A549 treated with dexamethasone at 1 μM for 4 hours (cell line): ENCODE measurements around the gene MTHFR. TPM values are rescaled to one million over a fixed set of nuclear protein-coding genes. Genes with fewer than 3 reads are reported as not detected.

Source experiments
- total RNA-seq: library from RNA; stranded (reverse); fragments of 200-300 nt; extraction: Qiagen RNA extraction; gene quantifications from 5 replicates; pipeline ENCODE4 v1.2.3, GENCODE V29; 2022

The MTHFR gene
- 3.9 to 5.6 TPM (median 4.6 TPM) in 5 replicates for total RNA-seq

DNA sequence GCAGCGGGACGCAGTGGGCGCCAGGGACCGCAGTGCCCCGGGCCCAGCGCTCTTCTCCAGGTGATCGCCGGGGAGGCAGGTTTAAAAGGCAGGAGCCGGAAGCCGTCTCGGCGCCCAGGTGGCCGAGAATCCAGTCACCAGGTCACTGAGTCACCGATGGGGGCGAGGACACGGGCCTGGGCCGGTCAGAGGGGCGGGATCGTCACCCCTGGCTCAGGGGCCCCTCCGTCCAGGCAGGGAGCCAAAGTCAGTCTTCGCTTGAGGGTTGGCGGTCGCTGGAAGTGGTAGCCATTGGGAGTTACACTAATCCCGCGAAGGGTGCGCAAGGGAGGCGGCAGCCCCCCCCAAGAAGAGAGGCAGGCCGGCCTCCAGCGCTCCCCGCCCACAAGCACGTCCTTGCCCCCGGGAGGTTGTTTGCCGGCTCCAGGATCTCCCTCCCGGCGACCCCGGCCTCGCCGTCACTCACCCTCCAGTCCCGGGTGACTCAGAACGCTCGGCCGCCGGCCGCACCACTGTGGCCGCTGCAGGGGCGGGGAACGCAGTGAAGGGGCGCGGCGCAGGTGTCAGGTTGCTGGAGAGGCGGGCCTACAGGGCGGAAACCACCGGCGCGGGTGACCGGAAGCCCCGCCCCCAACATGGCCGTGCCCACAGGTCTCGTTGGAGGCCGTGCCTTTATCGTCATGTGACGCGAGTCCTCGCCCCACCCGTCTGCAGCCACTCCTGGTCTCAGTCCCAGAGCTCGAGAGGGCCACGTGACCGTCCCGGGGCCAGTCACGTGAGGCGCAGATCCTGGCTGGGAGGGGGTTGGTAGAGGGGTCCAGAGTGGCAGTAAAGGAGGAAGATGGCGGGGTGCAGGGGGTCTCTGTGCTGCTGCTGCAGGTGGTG is at the start of gene MTHFR, which contains the start of gene CLCN6:
TSS of gene MTHFR (minus strand) at position 543 of the 885 bp plus-strand sequence. CDS start 2,848 bp downstream, outside the sequence.
TSS of gene CLCN6 (plus strand) at position 770 of the 885 bp plus-strand sequence. CDS start at position 842, 72 bp downstream.

DNA sequence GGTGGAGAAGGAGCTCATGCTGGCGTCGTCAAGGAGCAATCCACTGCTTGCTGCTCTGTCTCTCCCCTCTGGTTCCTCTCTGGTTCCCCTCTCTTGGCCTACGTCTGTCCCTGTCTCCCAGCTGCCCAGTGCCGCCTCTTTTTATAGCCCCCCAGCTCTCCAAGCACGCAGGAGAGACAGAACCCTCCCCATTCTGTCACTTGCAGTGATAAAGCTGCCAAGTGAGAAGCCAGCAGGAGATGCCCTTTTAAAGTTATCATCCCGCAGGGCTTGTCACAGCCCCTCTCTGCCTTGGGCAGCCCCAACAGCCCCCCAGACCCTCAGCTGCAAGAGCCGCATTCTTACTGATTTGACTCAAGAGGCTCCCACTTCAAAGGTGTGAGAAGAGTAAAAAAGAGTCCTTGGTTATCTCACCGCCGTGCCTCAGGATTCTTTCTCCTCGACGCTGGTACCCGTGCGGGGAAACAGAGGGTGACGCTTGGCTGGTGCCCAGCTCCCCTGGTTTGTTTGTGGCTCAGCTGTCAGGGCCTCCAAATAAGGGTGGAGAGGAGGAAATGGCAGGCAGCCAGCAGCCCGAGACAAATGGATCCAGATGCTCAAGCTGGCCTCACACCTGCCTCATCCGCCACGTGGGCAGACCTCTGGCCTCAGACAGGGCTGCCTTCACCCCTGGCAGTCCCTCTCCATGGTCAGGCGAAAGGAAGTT is 42.1 kb upstream of the MTHFR start, which contains the start of gene NPPA:
TSS of gene NPPA (minus strand) at position 117 of the 706 bp plus-strand sequence. CDS start at position 18, 99 bp downstream.

DNA sequence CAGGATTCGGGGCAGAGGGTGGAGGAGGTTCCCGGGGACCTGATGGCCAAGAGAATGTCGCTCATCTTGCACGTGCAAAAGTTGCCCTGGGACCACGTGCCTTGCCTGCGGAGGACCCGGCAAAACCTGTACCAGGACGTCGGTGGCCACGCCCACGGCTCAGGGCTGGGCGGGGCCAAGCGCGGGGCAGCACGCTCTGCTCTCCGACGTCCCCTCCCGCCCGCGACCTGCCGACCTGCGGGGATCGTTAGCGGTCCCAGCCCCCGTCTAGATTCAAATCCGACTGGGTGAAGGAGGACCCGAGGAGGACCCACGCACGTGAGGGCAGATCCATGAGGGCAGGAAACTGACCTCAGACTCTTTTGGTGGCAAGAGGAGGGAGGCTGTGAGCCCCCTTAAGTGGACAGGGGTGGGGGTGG is 43.8 kb downstream of the MTHFR start, which contains the start of gene C1orf167:
TSS of gene C1orf167 (plus strand) at position 206 of the 419 bp plus-strand sequence. CDS start 2,208 bp downstream, outside the sequence.

DNA sequence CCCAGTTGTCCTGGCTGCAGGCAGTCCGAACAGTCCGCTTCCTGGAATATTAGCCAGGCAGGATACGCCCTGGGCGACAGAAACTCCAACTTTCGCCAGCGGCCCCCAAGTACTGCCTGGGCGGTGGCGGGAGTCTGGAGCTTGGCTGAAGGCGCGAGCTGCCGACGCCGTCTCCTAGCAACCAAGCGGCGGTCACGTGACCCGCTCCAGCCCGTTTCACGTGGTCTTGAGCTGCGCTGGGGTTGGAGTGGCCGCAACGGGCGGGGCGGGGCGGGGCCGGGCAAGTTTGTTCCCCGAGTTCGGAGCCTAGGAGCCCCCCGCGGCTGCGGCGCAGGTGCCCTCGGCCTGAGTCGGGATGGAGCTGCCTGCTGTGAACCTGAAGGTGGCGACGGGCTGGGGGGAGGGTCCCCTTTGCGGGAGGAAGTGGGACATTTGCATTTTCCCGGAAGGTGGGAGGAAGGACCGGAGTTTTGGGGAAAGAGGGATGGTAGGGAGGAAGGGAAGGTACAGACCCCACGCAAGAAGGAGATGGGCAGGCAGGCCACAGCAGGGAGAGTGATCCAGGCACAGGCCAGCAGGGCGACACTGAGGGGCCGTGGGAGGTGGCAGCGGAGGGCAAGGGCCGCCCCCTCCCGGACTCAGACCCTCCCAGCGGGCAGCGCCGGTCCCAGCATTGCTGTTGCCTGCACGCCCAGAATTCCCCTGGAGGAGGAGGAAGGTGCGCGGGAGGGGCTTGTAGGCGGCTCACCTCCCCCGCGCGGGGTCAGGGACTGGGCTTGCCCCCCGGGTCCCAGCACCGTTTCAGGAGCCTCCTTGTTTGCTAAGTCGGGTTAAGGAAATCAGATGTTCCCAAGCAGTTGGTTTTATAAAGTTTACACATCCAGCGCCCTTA is 69.7 kb downstream of the MTHFR start, which contains the start of gene AGTRAP:
TSS of gene AGTRAP (plus strand) at position 283 of the 892 bp plus-strand sequence. CDS start at position 356, 73 bp downstream.

Other genes with a start within 250 kb of the MTHFR start
- gene FBXO2, start 151.5 kb downstream of the MTHFR start, total RNA-seq = 6.7 to 10.4 TPM (median 7.6 TPM) in 5 replicates
- gene FBXO44, start 151.1 kb downstream of the MTHFR start, total RNA-seq = 11.4 to 17.0 TPM (median 16.4 TPM) in 5 replicates
- gene FBXO6, start 141.8 kb downstream of the MTHFR start, total RNA-seq = 6.6 to 8.7 TPM (median 7.3 TPM) in 5 replicates
- gene MAD2L2, start 124.8 kb downstream of the MTHFR start, total RNA-seq = 39.7 to 47.2 TPM (median 45.9 TPM) in 5 replicates
- 0.03 to 0.11 TPM (median 0.06 TPM) in 5 replicates for gene DRAXIN, start 114.3 kb downstream of the MTHFR start, total RNA-seq
- gene AGTRAP, start 69.8 kb downstream of the MTHFR start, total RNA-seq = 75.6 to 98.4 TPM (median 93.6 TPM) in 5 replicates
- gene C1orf167, start 43.8 kb downstream of the MTHFR start, total RNA-seq = not detected in 5 replicates
- 3.7 to 6.4 TPM (median 5.5 TPM) in 5 replicates for gene CLCN6, start 227 bp upstream of the MTHFR start, total RNA-seq
- not detected in 5 replicates for gene NPPA, start 41.8 kb upstream of the MTHFR start, total RNA-seq
- not detected in 5 replicates for gene NPPB, start 53.0 kb upstream of the MTHFR start, total RNA-seq
- 28.8 to 46.5 TPM (median 43.8 TPM) in 5 replicates for gene KIAA2013, start 120.5 kb upstream of the MTHFR start, total RNA-seq
- gene PLOD1, start 128.8 kb upstream of the MTHFR start, total RNA-seq = 71.4 to 96.5 TPM (median 85.1 TPM) in 5 replicates
- 30.8 to 36.9 TPM (median 34.3 TPM) in 5 replicates for gene MFN2, start 174.5 kb upstream of the MTHFR start, total RNA-seq
- gene MIIP, start 213.5 kb upstream of the MTHFR start, total RNA-seq = 10.9 to 14.3 TPM (median 13.5 TPM) in 5 replicates